SHP77 treated with DMSO at 0.1 percent for 48 hours (cell line): ENCODE results near the gene TMPRSS2.

Source experiments
- DNase-seq: peaks from one replicate; lab custom pipeline; 2025; lab: John Stamatoyannopoulos, UW

Gene TMPRSS2

DNA sequence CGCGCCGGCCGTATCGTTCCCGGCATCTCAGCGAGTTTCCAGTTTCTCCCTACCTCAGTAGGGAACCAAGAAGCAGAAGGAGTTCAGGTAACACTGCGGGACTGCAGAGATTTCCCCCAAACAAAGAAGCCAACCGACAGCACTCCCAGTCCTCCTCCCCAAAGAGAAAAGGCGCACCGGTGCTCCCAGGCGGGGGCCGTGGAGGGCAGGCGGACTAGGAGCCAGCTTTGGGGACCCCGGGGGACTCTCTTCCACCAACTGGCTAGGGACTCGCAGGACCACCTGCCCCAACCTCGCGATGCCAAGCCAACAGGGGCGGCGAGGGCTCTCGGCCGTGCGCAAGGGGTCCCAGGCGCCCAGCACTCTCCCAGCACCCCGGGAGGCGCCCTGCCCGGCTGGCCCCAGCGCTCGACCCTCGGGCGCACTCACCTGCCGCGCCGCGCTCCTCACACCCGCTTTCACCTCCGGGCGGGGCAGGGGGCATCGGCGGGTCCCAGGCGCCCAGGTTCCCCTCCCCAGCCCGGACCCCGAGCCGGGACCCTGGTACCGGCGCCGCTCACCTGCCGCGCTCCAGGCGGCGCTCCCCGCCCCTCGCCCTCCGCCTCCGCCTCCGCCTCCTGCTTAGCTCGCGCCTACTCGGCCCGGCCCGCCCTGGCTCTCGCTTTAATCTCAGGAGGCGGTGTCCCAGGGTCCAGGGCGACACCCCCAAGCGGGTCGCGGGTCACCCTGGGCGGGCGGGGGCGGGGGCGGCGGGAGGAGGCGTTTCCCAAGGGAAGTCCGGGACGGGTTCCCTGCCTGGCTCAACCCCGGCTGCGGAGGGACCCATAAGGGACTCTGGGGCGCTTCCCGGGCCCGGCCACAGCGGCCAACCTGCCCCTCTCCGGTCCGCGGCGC is at the start of gene TMPRSS2:
Gene TMPRSS2, minus strand, starts transcription at position 638 of the 894 bp plus-strand sequence. CDS start 10,025 bp downstream, outside the sequence.
- no peak for DNase-seq

DNA sequence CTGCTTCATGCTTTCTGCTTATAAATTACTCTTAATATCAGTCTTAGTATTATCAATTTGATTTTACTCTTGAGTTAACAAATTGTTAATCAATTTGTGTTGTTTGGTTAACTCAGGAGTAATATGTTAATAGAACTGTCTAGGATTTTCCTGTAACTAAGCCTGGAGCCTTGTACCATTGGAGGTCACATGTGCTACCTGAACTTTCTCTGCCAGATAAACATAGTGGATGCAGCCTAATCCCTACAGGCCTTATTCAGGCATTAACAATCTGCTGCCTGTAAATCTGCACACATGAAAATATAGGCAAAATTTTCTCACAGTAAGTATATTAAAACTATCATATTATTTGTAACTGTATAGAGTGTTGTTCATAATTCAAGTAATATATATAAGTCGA is 47.1 kb upstream of the TMPRSS2 start:
- DNase-seq = no peak

- DNase-seq = no peak
Measured at GRCh38 chr21:41552254-41552653, 44.3 kb upstream of the TMPRSS2 start.

- DNase-seq = no peak
Measured at GRCh38 chr21:41548781-41549180, 40.8 kb upstream of the TMPRSS2 start.

- no peak for DNase-seq
Measured at GRCh38 chr21:41547111-41547510, 39.2 kb upstream of the TMPRSS2 start.

DNA sequence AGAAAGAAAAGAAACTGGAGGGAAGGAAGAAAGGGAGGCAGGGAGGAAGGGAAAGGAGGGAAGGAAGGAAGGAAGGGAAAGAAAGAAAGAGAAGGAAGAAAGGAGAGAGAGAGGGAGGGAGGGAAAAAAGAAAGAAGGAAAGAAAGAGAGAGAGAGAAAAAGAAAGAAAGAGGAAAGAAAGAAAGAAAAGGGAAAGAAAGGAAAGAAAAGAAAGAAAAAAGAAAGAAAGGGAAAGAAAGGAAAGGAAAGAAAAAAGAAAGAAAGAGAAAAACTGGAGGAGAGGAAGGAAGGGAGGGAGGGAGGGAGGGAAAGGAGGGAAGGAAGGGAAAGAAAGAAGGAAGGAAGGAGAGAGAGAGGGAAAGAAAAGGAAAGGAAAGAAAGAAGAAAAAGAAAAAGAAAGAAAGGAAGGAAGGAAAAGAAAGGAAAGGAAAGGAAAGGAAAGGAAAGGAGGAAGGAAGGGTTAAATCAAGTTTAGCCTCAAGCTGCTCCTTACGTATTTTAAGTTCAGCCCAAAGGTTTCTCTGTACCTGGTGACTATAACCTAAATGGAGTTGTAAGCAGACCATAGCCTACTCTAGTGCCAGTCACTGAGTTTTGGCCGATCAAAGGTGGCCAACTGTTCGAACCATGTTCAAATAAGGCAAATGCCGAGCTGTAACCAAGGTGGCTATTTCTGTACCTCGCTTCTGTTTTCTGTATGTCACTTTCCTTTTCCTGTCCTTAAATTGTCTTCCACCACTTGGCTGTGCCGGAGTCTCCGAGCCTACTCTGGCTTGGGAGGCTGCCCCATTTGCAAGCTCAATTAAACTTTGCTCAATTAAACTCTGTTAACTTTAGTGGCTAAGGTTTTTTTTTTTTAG is 37.8 kb upstream of the TMPRSS2 start:
- no peak for DNase-seq

DNA sequence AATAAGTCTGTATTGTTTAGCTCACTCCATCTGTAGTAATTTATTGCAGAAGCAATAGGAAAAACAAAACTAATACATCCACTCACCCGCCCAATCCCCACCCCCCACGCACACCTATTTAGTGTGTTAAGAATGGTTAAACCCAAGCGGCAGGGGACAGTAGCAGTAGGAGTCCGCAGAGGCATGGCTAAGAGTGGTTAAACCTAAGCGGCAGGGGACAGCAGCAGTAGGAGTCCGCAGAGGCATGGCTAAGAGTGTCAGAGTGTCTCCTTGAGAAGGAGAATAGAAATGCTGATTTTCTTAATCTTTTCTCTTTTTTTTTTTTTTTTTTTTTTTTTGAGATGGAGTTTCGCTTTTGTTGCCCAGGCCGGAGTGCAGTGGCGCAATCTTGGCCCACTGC is 34.8 kb upstream of the TMPRSS2 start:
- DNase-seq = no peak

DNA sequence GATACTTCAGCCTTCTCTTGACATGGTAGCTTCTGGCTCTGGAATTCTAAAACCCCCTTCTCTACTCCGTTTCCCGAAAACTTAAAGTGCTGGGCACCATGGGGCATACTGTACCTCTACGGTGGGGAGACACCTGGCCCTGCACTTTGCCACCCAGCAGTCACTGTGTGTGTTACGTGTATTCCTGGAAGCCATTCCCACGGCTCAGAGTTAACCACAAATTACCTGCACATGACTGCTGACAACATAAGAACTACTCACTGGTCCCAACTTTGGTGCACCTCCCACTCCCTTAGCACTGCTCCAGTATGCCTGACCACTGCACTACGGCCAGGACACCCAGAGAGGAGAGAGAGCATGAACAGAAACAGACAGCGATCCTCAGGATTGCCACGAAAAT is 29.4 kb upstream of the TMPRSS2 start:
- DNase-seq = no peak

DNA sequence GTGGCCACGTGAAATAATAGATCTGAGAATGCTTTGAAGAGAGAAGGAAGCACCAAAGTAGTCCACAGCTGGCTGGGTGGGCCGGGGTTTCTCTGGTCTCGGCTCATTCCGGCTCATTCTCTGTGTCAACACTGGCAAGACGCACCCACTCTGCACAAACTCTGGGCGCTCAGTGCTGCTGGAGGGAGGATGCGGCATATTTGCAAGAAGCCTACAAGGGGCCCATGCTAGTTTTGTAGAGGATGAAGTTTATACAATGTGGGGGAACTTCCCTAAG is 28.8 kb upstream of the TMPRSS2 start:
- DNase-seq = no peak

GRCh38 chr21:41536076-41536826 is 28.3 kb upstream of the TMPRSS2 start:
- no peak for DNase-seq

DNA sequence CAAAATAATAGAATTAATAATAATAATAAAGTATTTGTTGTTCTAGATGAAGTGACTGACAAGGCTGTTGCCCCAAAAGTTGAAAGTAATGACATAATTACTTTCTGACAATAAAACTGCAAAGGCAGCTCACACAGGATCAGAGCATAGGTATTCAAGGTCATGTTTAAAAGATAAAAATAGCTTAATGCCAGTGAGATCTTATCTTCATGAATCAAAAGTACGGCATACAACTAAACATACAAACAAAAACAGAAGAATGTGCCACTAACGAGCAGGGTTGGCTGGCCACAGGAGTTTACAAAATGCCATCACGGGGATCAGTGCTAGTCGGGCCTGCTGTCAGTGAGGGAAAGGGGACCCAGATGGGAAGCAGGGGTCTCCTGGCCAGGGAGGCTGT is 22.4 kb upstream of the TMPRSS2 start:
- DNase-seq = no peak

DNA sequence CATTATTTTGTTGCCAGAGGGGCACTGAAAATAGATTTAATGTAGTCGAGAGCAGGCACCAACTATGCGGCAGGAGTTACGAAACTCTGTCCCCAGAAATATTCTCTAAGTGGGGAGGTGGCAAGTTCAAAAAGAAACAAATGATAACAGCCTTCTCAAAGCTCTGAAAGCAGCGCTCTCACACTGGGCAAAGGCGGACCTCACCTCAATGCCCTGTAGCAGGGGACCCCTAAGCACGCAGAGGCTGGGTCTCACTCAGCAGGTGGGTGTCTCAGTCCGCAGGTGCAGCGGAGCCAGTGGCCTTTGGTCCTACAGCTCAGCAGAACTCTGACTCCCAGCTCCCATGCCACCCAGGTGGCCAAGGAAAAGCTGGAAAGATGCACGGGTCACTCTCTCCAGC is 21.8 kb upstream of the TMPRSS2 start:
- DNase-seq = no peak

- no peak for DNase-seq
Measured at GRCh38 chr21:41526478-41527087, 18.6 kb upstream of the TMPRSS2 start.

DNA sequence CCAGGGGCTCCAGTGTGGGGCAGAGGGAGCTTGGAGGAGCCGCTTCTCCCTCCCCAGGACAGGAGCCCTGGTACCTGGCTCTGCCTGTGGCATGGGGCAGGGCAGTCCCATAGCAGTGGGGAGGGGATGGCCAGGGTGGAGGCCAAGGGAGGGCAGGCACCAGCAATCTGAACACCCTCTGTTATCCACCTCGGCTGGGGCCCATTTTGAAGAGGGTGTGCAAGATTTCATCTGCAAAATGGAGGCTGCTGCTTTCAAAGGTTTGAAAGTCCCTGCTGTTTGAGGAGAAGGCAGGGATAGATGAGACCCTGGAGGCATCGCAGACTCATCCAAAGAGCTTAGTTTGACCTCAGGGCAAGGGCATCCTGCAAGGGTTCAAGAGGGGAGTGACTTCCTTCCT is 15.2 kb upstream of the TMPRSS2 start:
- no peak for DNase-seq

- DNase-seq = no peak
Measured at GRCh38 chr21:41521489-41522027, 13.6 kb upstream of the TMPRSS2 start.

GRCh38 chr21:41520560-41521442 is 12.8 kb upstream of the TMPRSS2 start:
- DNase-seq = no peak

GRCh38 chr21:41519806-41520559 is 12.0 kb upstream of the TMPRSS2 start:
- no peak for DNase-seq

- no peak for DNase-seq
Measured at GRCh38 chr21:41518757-41519156, 10.8 kb upstream of the TMPRSS2 start.

GRCh38 chr21:41511858-41512257 is 3.9 kb upstream of the TMPRSS2 start:
- DNase-seq = no peak

DNA sequence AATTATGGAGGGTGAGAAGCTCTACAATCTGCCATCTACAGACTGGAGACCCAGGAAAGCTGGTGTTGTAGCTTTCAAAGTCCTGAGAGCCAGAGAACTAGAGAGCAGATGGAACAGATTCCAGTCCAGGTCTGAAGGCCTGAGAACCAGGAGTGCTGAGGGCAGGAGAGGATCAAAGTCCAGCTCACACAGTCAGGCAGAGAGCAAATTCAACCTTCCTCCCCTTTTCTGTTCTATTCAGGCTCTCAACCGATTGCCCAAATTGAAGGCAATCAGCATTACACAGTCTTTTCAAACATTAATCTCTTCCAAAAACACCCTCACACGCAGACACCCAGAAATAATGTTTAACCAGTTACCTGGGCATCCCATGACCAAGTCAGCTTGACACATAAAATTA is 2.5 kb upstream of the TMPRSS2 start:
- DNase-seq = no peak
